Parathyroid adenoma (tissue), 2 donors: Measurements from ENCODE around the gene TM2D1.

Source experiments
- H2AFZ ChIP-seq: fragments of 300-600 bp; sonication (generic); one replicate; pipeline ENCODE4 v1.7.0; 2017; ENCODE audit warnings: antibody characterized with exemption, mild to moderate bottlenecking
- H3K27ac ChIP-seq: fragments of 300-600 bp; sonication (generic); one replicate; pipeline ENCODE4 v1.7.0; 2017
- H3K27me3 ChIP-seq: fragments of 300-600 bp; sonication (generic); one replicate; pipeline ENCODE4 v1.7.0; 2017; ENCODE audit warnings: low read length; ENCODE audit not compliant: control insufficient read depth, insufficient read depth
- H3K36me3 ChIP-seq: fragments of 300-600 bp; sonication (generic); one replicate; pipeline ENCODE4 v1.7.0; 2017; ENCODE audit warnings: low read length; ENCODE audit not compliant: control insufficient read depth, insufficient read depth
- H3K4me1 ChIP-seq: fragments of 300-600 bp; sonication (generic); one replicate; pipeline ENCODE4 v1.7.0; 2017; ENCODE audit warnings: control low read depth
- H3K4me2 ChIP-seq: fragments of 300-600 bp; sonication (generic); one replicate; pipeline ENCODE4 v1.7.0; 2017; ENCODE audit warnings: low read length
- H3K4me3 ChIP-seq: fragments of 300-600 bp; sonication (generic); one replicate; pipeline ENCODE4 v1.7.0; 2017; ENCODE audit warnings: low read depth, low read length
- H3K79me2 ChIP-seq: fragments of 300-600 bp; sonication (generic); one replicate; pipeline ENCODE4 v1.7.0; 2017; ENCODE audit warnings: control low read depth
- H3K9ac ChIP-seq: fragments of 300-600 bp; sonication (generic); one replicate; pipeline ENCODE4 v1.7.0; 2017; ENCODE audit warnings: mild to moderate bottlenecking
- H3K9me3 ChIP-seq: fragments of 300-600 bp; sonication (generic); one replicate; pipeline ENCODE4 v1.7.0; 2017; ENCODE audit warnings: low read length; ENCODE audit not compliant: control insufficient read depth
- TF ChIP-seq, protein P1 (sequence below): fragments of 300-600 bp; sonication (generic); IDR thresholded peaks from one replicate; pipeline ENCODE4 v1.7.0; 2017; ENCODE audit warnings: antibody characterized with exemption, mild to moderate bottlenecking
- donor health status: primary hyperparathyroidism.

Gene TM2D1

GRCh38 chr1:61638911-61639605 lies 85.9 kb downstream of the TM2D1 start:
- Histone ChIP-seq H3K9ac (no peak overlapping the region), H3K27me3 (no peaks in the 10 kb centered on the region), H3K4me2 (no peak overlapping the region), H3K27ac (peak overlapping the region; percentile 51), H2AFZ (no peak overlapping the region), H3K9me3 (no peaks in the 10 kb centered on the region), H3K36me3 (no peaks in the 10 kb centered on the region), H3K4me1 (no peaks in the 10 kb centered on the region), H3K79me2 (no peaks in the 10 kb centered on the region), H3K4me3 (no peak overlapping the region)
- TF ChIP-seq, protein P1, sequence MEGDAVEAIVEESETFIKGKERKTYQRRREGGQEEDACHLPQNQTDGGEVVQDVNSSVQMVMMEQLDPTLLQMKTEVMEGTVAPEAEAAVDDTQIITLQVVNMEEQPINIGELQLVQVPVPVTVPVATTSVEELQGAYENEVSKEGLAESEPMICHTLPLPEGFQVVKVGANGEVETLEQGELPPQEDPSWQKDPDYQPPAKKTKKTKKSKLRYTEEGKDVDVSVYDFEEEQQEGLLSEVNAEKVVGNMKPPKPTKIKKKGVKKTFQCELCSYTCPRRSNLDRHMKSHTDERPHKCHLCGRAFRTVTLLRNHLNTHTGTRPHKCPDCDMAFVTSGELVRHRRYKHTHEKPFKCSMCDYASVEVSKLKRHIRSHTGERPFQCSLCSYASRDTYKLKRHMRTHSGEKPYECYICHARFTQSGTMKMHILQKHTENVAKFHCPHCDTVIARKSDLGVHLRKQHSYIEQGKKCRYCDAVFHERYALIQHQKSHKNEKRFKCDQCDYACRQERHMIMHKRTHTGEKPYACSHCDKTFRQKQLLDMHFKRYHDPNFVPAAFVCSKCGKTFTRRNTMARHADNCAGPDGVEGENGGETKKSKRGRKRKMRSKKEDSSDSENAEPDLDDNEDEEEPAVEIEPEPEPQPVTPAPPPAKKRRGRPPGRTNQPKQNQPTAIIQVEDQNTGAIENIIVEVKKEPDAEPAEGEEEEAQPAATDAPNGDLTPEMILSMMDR, result no peak

- no peak overlapping the region for H2AFZ ChIP-seq
- TF ChIP-seq, protein P1, result no peak
- H3K9me3 ChIP-seq, result no peaks in the 10 kb centered on the region
- H3K27ac ChIP-seq, result no peak overlapping the region
- H3K9ac ChIP-seq, result no peak overlapping the region
- no peak overlapping the region for H3K4me2 ChIP-seq
- no peaks in the 10 kb centered on the region for H3K4me1 ChIP-seq
- no peak overlapping the region for H3K4me3 ChIP-seq
- no peaks in the 10 kb centered on the region for H3K79me2 ChIP-seq
- no peaks in the 10 kb centered on the region for H3K36me3 ChIP-seq
- H3K27me3 ChIP-seq, result no peaks in the 10 kb centered on the region
Observed at GRCh38 chr1:61638296-61638695, 86.6 kb downstream of the TM2D1 start.

GRCh38 chr1:61637470-61637869 lies 87.5 kb downstream of the TM2D1 start:
- Histone ChIP-seq H2AFZ (no peak overlapping the region), H3K4me2 (no peak overlapping the region), H3K27me3 (no peaks in the 10 kb centered on the region), H3K9ac (no peak overlapping the region), H3K27ac (no peak overlapping the region), H3K79me2 (no peaks in the 10 kb centered on the region), H3K4me3 (no peak overlapping the region), H3K4me1 (no peaks in the 10 kb centered on the region), H3K36me3 (no peaks in the 10 kb centered on the region), H3K9me3 (no peaks in the 10 kb centered on the region)
- TF ChIP-seq, protein P1, result no peak

GRCh38 chr1:61636814-61637213 lies 88.1 kb downstream of the TM2D1 start:
- Histone ChIP-seq H3K4me3 (no peak overlapping the region), H3K27ac (no peak overlapping the region), H3K27me3 (no peaks in the 10 kb centered on the region), H3K9me3 (no peaks in the 10 kb centered on the region), H2AFZ (no peak overlapping the region), H3K4me1 (no peaks in the 10 kb centered on the region), H3K36me3 (no peaks in the 10 kb centered on the region), H3K9ac (no peak overlapping the region), H3K4me2 (no peak overlapping the region), H3K79me2 (no peaks in the 10 kb centered on the region)
- TF ChIP-seq, protein P1, result no peak

DNA sequence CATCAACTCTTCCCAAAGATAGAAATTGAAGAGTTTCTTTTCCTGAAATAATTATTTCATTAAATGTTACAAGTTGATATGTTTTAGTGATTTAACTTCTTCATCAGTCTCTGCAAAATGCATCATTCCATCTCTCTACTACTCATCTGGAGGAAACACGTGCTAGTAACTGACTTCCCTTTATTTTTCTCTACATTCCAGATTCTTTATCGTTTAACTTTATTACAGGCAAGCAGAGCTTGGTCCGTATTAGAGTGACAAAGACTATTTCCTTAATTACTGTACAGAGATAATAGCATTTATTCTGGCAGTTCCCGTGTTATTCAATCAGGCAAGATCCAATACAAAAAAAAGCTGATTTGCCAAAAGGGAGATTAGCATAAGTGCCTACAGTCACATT lies 88.6 kb downstream of the TM2D1 start:
- TF ChIP-seq, protein P1, result no peak
- no peak overlapping the region for H2AFZ ChIP-seq
- H3K27me3 ChIP-seq, result no peaks in the 10 kb centered on the region
- no peak overlapping the region for H3K27ac ChIP-seq
- no peaks in the 10 kb centered on the region for H3K79me2 ChIP-seq
- H3K9ac ChIP-seq, result no peak overlapping the region
- no peak overlapping the region for H3K4me2 ChIP-seq
- H3K9me3 ChIP-seq, result no peaks in the 10 kb centered on the region
- H3K4me1 ChIP-seq, result no peaks in the 10 kb centered on the region
- H3K4me3 ChIP-seq, result no peak overlapping the region
- H3K36me3 ChIP-seq, result no peaks in the 10 kb centered on the region
